Measurements from ENCODE around the gene UTP14A. TPM values are rescaled to one million over a fixed set of nuclear protein-coding genes. Genes with fewer than 3 reads are reported as not detected.
A peak's percentile ranks its signal among the peaks of the same experiment; 100 is the strongest.

UTP14A gene
- total and polyA plus RNA-seq, 2 donors from 2014 or later: 7.7 to 15.3 TPM

GRCh38 chrX:129939986-129940385 lies 34.0 kb downstream of the UTP14A start:
- Histone ChIP-seq H3K27me3 (ENCODE audit: control insufficient read depth, insufficient read depth, low read length) (no peaks in the 10 kb centered on the region), H3K4me1 (ENCODE audit: control insufficient read depth in 2 of 3, insufficient read depth in 2 of 3, low read depth in 1 of 3, low read length in 3 of 3) (no peaks in the 10 kb centered on the region), H3K9me3 (ENCODE audit: control insufficient read depth in 2 of 3, insufficient read depth in 1 of 3, low read length in 3 of 3) (no peaks in the 10 kb centered on the region), H3K36me3 (ENCODE audit: control insufficient read depth in 2 of 3, insufficient read depth in 3 of 3, low read length in 3 of 3) (no peaks in the 10 kb centered on the region), H3K4me3 (ENCODE audit: low read length in 3 of 3) (no peak overlapping the region), H3K9ac (ENCODE audit: low read length in 3 of 3) (no peak overlapping the region), H3K27ac (ENCODE audit: low read depth in 2 of 2, low read length in 2 of 2) (no peak overlapping the region)
- intact Hi-C loops (cut with DNase I): no loop called here
- peak in 1 of 5 donors; percentile 47 for DNase-seq
- no peak for FAIRE-seq
- TF ChIP-seq CTCF (IDR thresholded peaks at IDR 0.05; ENCODE audit: borderline replicate concordance, extremely low read depth, insufficient read depth): no peak

- DNase-seq (no peak), FAIRE-seq (no peak)
- Histone ChIP-seq H3K9me3 (ENCODE audit: control insufficient read depth in 2 of 3, insufficient read depth in 1 of 3, low read length in 3 of 3) (no peaks in the 10 kb centered on the region), H3K27ac (ENCODE audit: low read depth in 2 of 2, low read length in 2 of 2) (no peak overlapping the region), H3K9ac (ENCODE audit: low read length in 3 of 3) (no peak overlapping the region), H3K4me3 (ENCODE audit: low read length in 3 of 3) (no peak overlapping the region), H3K36me3 (ENCODE audit: control insufficient read depth in 2 of 3, insufficient read depth in 3 of 3, low read length in 3 of 3) (no peaks in the 10 kb centered on the region), H3K4me1 (ENCODE audit: control insufficient read depth in 2 of 3, insufficient read depth in 2 of 3, low read depth in 1 of 3, low read length in 3 of 3) (no peaks in the 10 kb centered on the region), H3K27me3 (ENCODE audit: control insufficient read depth, insufficient read depth, low read length) (no peaks in the 10 kb centered on the region)
- intact Hi-C loops (cut with DNase I): no loop called here
- no peak for TF ChIP-seq CTCF (IDR thresholded peaks at IDR 0.05; ENCODE audit: borderline replicate concordance, extremely low read depth, insufficient read depth)
Observed at GRCh38 chrX:129940721-129941120, 34.8 kb downstream of the UTP14A start.

GRCh38 chrX:129945131-129945530 lies 39.2 kb downstream of the UTP14A start:
- Histone ChIP-seq H3K4me1 (ENCODE audit: control insufficient read depth in 2 of 3, insufficient read depth in 2 of 3, low read depth in 1 of 3, low read length in 3 of 3) (no peaks in the 10 kb centered on the region), H3K9me3 (ENCODE audit: control insufficient read depth in 2 of 3, insufficient read depth in 1 of 3, low read length in 3 of 3) (no peaks in the 10 kb centered on the region), H3K9ac (ENCODE audit: low read length in 3 of 3) (no peak overlapping the region), H3K4me3 (ENCODE audit: low read length in 3 of 3) (no peak overlapping the region), H3K27me3 (ENCODE audit: control insufficient read depth, insufficient read depth, low read length) (no peaks in the 10 kb centered on the region), H3K27ac (ENCODE audit: low read depth in 2 of 2, low read length in 2 of 2) (no peak overlapping the region), H3K36me3 (ENCODE audit: control insufficient read depth in 2 of 3, insufficient read depth in 3 of 3, low read length in 3 of 3) (no peaks in the 10 kb centered on the region)
- TF ChIP-seq CTCF (IDR thresholded peaks at IDR 0.05; ENCODE audit: borderline replicate concordance, extremely low read depth, insufficient read depth): no peak
- DNase-seq (no peak), FAIRE-seq (no peak)
- intact Hi-C loops (cut with DNase I): no loop called here

GRCh38 chrX:129953334-129953648 lies 47.3 kb downstream of the UTP14A start:
- no peak overlapping the region for H3K4me3 ChIP-seq (ENCODE audit: low read length in 3 of 3)
- H3K27me3 ChIP-seq (ENCODE audit: control insufficient read depth, insufficient read depth, low read length): no peaks in the 10 kb centered on the region
- H3K4me1 ChIP-seq (ENCODE audit: control insufficient read depth in 2 of 3, insufficient read depth in 2 of 3, low read depth in 1 of 3, low read length in 3 of 3): no peaks in the 10 kb centered on the region
- H3K27ac ChIP-seq (ENCODE audit: low read depth in 2 of 2, low read length in 2 of 2): no peak overlapping the region
- intact Hi-C loops (cut with DNase I): no loop called here
- H3K9ac ChIP-seq (ENCODE audit: low read length in 3 of 3): no peak overlapping the region
- TF ChIP-seq CTCF (IDR thresholded peaks at IDR 0.05; ENCODE audit: borderline replicate concordance, extremely low read depth, insufficient read depth): no peak
- no peaks in the 10 kb centered on the region for H3K9me3 ChIP-seq (ENCODE audit: control insufficient read depth in 2 of 3, insufficient read depth in 1 of 3, low read length in 3 of 3)
- no peak for FAIRE-seq
- H3K36me3 ChIP-seq (ENCODE audit: control insufficient read depth in 2 of 3, insufficient read depth in 3 of 3, low read length in 3 of 3): no peaks in the 10 kb centered on the region
- no peak for DNase-seq

Measured in kidney (tissue), 14 donors.